Measurements from ENCODE around the gene GSAP.

DNA sequence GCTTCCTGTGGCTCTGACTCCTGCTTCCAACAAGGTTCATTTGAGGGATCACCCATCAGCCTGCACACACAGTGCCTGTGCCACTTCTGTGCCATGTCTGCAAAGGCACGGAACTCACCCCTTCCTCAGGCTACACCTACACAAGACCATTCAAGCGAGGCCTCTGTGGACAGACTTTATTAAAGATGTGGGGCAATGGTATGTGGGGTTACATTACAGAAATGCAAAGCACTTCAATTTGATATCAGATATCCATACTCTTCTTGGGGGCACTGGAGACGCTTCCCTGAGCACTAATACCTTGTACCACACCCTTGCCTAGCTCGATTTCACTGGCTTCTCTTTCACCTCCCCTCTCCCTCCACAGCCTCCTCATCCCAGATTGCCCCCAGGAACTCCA lies 132.1 kb downstream of the GSAP start:
- no peak for TF ChIP-seq POLR2A (IDR thresholded peaks at IDR 0.05)
- TF ChIP-seq, protein P1, sequence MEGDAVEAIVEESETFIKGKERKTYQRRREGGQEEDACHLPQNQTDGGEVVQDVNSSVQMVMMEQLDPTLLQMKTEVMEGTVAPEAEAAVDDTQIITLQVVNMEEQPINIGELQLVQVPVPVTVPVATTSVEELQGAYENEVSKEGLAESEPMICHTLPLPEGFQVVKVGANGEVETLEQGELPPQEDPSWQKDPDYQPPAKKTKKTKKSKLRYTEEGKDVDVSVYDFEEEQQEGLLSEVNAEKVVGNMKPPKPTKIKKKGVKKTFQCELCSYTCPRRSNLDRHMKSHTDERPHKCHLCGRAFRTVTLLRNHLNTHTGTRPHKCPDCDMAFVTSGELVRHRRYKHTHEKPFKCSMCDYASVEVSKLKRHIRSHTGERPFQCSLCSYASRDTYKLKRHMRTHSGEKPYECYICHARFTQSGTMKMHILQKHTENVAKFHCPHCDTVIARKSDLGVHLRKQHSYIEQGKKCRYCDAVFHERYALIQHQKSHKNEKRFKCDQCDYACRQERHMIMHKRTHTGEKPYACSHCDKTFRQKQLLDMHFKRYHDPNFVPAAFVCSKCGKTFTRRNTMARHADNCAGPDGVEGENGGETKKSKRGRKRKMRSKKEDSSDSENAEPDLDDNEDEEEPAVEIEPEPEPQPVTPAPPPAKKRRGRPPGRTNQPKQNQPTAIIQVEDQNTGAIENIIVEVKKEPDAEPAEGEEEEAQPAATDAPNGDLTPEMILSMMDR (IDR thresholded peaks at IDR 0.05), result no peak

Measured in ovary (tissue), 3 donors.